ENCODE measurements around the gene PTPRK. TPM values are rescaled to one million over a fixed set of nuclear protein-coding genes. Genes with fewer than 3 reads are reported as not detected.

The PTPRK gene
- total and polyA plus RNA-seq, 9 of the 15 experiments (the other 6 are each of a cell fraction or from before 2014, with no cell fraction given), result 0.04 to 0.51 TPM; not detected in 7

DNA sequence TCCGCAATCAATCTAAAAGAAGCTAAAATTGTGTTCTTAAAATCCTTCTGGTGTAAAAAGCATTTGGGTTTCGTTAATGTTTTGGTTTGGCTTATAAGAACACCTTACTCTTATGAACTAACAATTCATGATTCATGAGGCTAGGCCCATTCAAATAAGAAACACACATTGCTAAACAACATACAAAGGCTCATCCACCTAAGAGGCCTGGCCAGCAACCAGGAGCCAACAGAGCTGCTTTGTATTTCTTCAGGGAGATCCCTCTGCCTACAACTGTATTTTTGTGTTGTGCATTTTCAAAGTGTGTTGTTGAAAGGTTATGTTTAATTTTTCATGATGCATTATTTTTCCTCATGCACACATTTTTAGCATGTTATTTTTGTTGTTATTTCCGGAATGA is 98.6 kb downstream of the PTPRK start:
- no peak for FAIRE-seq
- WGBS (ENCODE audit: insufficient coverage, low coverage, missing lambda C conversion rate), result 0% methylated on average over 3 of the region's 3 CpGs
- in situ Hi-C loops (cut with MboI), result no loop called here
- Histone ChIP-seq H3K79me2 (ENCODE audit: control insufficient read depth, insufficient read depth, low read length) (no peaks in the 10 kb centered on the region), H3K9me1 (ENCODE audit: control insufficient read depth, insufficient read depth, low read length) (no peaks in the 10 kb centered on the region), H3K4me3 (no peak overlapping the region), H3K36me3 (ENCODE audit: control insufficient read depth, insufficient read depth, low read length) (no peaks in the 10 kb centered on the region), H3K4me1 (replicated peaks in 1 of 2; ENCODE audit: control insufficient read depth in 2 of 2, insufficient read depth in 2 of 2, low read length in 2 of 2) (no peaks in the 10 kb centered on the region), H3K4me2 (ENCODE audit: insufficient read depth, low read length) (no peak overlapping the region), H4K20me1 (replicated peaks; ENCODE audit: control insufficient read depth, insufficient read depth, low read length) (no peaks in the 10 kb centered on the region), H3K27ac (ENCODE audit: extremely low read depth, low read depth, low read length) (no peak overlapping the region), H2AFZ (ENCODE audit: low read depth, low read length) (no peak overlapping the region), H3K9me3 (replicated peaks; ENCODE audit: control insufficient read depth, insufficient read depth, low read depth, low read length) (no peaks in the 10 kb centered on the region), H3K9ac (ENCODE audit: insufficient read depth in 1 of 2, low read depth in 2 of 2, low read length in 2 of 2) (no peak overlapping the region), H3K27me3 (ENCODE audit: control insufficient read depth in 2 of 2, insufficient read depth in 2 of 2, low read length in 2 of 2) (no peaks in the 10 kb centered on the region)
- BruUV-seq (replicated peaks), result no TSS peak
- DNase-seq (ENCODE audit: extremely low read depth in 1 of 4, low spot score in 3 of 4), result no peak
- CTCF ChIA-PET (ENCODE audit: low intra/inter-chr PET ratio), result no interaction called here
- POLR2A ChIA-PET, result no interaction called here
- intact Hi-C loops (cut with micrococcal nuclease), result no loop called here
- ATAC-seq, result no peak
- TF ChIP-seq ARID2 (IDR thresholded peaks at IDR 0.05) (no peak), CHD4 (IDR thresholded peaks at IDR 0.05; ENCODE audit: insufficient read depth, insufficient replicate concordance, low read depth, low read length, poor library complexity, severe bottlenecking) (no peak), ZNF41 (CRISPR knock-in tag; conservative IDR thresholded peaks at IDR 0.05) (no peak), SAP30 (IDR thresholded peaks at IDR 0.05; ENCODE audit: borderline replicate concordance, insufficient read depth, low read depth, low read length, poor library complexity, severe bottlenecking) (no peak), ZNF431 (CRISPR knock-in tag; IDR thresholded peaks at IDR 0.05) (no peak), HDAC8 (tag; IDR thresholded peaks at IDR 0.05) (no peak), ZNF239 (CRISPR knock-in tag; IDR thresholded peaks at IDR 0.05) (no peak), ZBTB8A (IDR thresholded peaks at IDR 0.05; ENCODE audit: partially characterized antibody) (no peak), EWSR1 (IDR thresholded peaks at IDR 0.05; ENCODE audit: borderline replicate concordance, low read depth, partially characterized antibody) (no peak), FOXA3 (CRISPR knock-in tag; conservative IDR thresholded peaks at IDR 0.05 in 1 of 2, IDR thresholded peaks at IDR 0.05 in 1 of 2) (no peak), SMARCA4 (IDR thresholded peaks at IDR 0.05) (no peak), ZNF3 (CRISPR knock-in tag; IDR thresholded peaks at IDR 0.05) (no peak), MECOM (CRISPR knock-in tag; IDR thresholded peaks at IDR 0.05) (no peak), DIDO1 (tag; IDR thresholded peaks at IDR 0.05; ENCODE audit: low read depth) (no peak), SIRT6 (IDR thresholded peaks at IDR 0.05; ENCODE audit: low read depth, low read length) (no peak)
- TF ChIP-seq, protein P1, sequence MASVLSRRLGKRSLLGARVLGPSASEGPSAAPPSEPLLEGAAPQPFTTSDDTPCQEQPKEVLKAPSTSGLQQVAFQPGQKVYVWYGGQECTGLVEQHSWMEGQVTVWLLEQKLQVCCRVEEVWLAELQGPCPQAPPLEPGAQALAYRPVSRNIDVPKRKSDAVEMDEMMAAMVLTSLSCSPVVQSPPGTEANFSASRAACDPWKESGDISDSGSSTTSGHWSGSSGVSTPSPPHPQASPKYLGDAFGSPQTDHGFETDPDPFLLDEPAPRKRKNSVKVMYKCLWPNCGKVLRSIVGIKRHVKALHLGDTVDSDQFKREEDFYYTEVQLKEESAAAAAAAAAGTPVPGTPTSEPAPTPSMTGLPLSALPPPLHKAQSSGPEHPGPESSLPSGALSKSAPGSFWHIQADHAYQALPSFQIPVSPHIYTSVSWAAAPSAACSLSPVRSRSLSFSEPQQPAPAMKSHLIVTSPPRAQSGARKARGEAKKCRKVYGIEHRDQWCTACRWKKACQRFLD (CRISPR knock-in tag; IDR thresholded peaks at IDR 0.05), result no peak
- TF ChIP-seq, protein P2, sequence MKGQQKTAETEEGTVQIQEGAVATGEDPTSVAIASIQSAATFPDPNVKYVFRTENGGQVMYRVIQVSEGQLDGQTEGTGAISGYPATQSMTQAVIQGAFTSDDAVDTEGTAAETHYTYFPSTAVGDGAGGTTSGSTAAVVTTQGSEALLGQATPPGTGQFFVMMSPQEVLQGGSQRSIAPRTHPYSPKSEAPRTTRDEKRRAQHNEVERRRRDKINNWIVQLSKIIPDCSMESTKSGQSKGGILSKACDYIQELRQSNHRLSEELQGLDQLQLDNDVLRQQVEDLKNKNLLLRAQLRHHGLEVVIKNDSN (CRISPR knock-in tag; IDR thresholded peaks at IDR 0.05), result no peak
- TF ChIP-seq, protein P3, sequence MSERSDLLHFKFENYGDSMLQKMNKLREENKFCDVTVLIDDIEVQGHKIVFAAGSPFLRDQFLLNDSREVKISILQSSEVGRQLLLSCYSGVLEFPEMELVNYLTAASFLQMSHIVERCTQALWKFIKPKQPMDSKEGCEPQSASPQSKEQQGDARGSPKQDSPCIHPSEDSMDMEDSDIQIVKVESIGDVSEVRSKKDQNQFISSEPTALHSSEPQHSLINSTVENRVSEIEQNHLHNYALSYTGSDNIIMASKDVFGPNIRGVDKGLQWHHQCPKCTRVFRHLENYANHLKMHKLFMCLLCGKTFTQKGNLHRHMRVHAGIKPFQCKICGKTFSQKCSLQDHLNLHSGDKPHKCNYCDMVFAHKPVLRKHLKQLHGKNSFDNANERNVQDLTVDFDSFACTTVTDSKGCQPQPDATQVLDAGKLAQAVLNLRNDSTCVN (CRISPR knock-in tag; IDR thresholded peaks at IDR 0.05), result no peak
- TF ChIP-seq, protein P4, sequence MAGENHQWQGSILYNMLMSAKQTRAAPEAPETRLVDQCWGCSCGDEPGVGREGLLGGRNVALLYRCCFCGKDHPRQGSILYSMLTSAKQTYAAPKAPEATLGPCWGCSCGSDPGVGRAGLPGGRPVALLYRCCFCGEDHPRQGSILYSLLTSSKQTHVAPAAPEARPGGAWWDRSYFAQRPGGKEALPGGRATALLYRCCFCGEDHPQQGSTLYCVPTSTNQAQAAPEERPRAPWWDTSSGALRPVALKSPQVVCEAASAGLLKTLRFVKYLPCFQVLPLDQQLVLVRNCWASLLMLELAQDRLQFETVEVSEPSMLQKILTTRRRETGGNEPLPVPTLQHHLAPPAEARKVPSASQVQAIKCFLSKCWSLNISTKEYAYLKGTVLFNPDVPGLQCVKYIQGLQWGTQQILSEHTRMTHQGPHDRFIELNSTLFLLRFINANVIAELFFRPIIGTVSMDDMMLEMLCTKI (IDR thresholded peaks at IDR 0.05; ENCODE audit: partially characterized antibody), result no peak

All from K562 (cell line).